Skeletal muscle satellite cell (primary cell): ENCODE results near the gene SLC25A22.

Source experiments
- H3K27me3 ChIP-seq: 2 replicates; pipeline ENCODE4 v1.7.0; 2013; ENCODE audit warnings: low read length; ENCODE audit not compliant: control insufficient read depth, insufficient read depth
- H3K36me3 ChIP-seq: 2 replicates; pipeline ENCODE4 v1.7.0; 2013; ENCODE audit warnings: mild to moderate bottlenecking, control low read depth, low read length; ENCODE audit not compliant: insufficient read depth
- H3K4me1 ChIP-seq: 2 replicates; pipeline ENCODE4 v1.7.0; 2013; ENCODE audit warnings: low read length; ENCODE audit not compliant: control insufficient read depth, insufficient read depth
- H3K4me2 ChIP-seq: 2 replicates; pipeline ENCODE4 v1.7.0; 2013; ENCODE audit warnings: mild to moderate bottlenecking, low read length
- H3K4me3 ChIP-seq: 2 replicates; pipeline ENCODE4 v1.7.0; 2013; ENCODE audit warnings: low read length
- H3K9ac ChIP-seq: 2 replicates; pipeline ENCODE4 v1.7.0; 2013; ENCODE audit warnings: mild to moderate bottlenecking, low read depth, low read length, moderate library complexity
- H3K9me3 ChIP-seq: replicated peaks from 2 replicates; pipeline ENCODE4 v1.7.0; 2013; ENCODE audit warnings: mild to moderate bottlenecking, control low read depth, low read length

SLC25A22 gene

GRCh38 chr11:826227-826621 is 28.1 kb upstream of the SLC25A22 start:
- peaks cover 59% of the 10 kb centered on the region for H3K4me1 ChIP-seq
- no peaks in the 10 kb centered on the region for H3K9me3 ChIP-seq
- no peak overlapping the region for H3K9ac ChIP-seq
- H3K4me2 ChIP-seq: no peak overlapping the region
- H3K27me3 ChIP-seq: peaks cover 2% of the 10 kb centered on the region
- no peak overlapping the region for H3K4me3 ChIP-seq
- peaks cover 33% of the 10 kb centered on the region for H3K36me3 ChIP-seq

DNA sequence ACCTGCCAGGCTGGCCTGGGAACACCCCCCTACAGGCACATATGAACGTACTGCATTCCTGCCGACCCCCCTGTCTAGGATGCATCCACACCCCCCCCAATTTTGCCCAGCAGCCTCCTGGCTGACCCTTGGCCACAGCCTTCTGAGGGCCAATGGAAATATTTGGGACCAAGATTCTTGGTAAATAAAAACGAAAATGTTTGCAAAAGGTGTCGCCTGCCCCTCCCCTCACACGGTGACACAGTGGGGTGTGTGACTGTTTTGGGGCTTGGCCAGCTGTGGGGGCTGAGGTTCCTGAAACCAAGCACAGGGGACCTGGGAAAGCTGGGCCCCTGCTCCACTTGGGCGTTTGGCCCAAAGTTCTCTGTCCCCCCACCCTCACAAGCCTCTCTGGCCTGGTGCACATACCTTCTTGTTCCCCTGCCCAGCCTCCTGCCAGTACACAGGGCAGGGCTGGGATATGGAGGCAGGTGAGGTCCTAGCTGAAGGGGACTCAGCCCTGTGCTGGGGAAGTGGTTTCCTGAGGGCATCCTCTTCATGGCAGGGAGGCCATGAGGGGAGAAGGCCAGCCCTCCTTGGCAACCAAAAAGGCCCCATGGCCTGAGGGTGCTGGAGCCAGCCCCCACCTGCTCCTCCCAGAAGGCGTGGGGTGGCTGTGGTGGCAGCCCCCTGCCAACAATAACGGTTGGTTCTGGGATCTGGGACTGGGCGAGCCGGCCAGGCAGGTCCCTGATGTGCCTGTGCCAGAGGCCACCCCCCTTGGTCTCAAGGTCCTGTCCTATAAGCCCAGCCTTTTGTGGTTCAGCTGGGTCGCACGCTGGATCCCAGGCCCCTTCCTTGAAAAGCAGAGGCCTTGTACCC is 27.5 kb upstream of the SLC25A22 start:
- no peak overlapping the region for H3K4me2 ChIP-seq
- peaks cover 59% of the 10 kb centered on the region for H3K4me1 ChIP-seq
- H3K36me3 ChIP-seq: peaks cover 33% of the 10 kb centered on the region
- peaks cover 2% of the 10 kb centered on the region for H3K27me3 ChIP-seq
- H3K9ac ChIP-seq: no peak overlapping the region
- no peak overlapping the region for H3K4me3 ChIP-seq
- H3K9me3 ChIP-seq: no peaks in the 10 kb centered on the region

- Histone ChIP-seq H3K4me2 (no peak overlapping the region), H3K36me3 (peaks cover 33% of the 10 kb centered on the region), H3K4me1 (peaks cover 56% of the 10 kb centered on the region), H3K4me3 (no peak overlapping the region), H3K9ac (no peak overlapping the region), H3K27me3 (peaks cover 2% of the 10 kb centered on the region), H3K9me3 (no peaks in the 10 kb centered on the region)
These were observed 26.9 kb upstream of the SLC25A22 start for GRCh38 chr11:824942-825341.

DNA sequence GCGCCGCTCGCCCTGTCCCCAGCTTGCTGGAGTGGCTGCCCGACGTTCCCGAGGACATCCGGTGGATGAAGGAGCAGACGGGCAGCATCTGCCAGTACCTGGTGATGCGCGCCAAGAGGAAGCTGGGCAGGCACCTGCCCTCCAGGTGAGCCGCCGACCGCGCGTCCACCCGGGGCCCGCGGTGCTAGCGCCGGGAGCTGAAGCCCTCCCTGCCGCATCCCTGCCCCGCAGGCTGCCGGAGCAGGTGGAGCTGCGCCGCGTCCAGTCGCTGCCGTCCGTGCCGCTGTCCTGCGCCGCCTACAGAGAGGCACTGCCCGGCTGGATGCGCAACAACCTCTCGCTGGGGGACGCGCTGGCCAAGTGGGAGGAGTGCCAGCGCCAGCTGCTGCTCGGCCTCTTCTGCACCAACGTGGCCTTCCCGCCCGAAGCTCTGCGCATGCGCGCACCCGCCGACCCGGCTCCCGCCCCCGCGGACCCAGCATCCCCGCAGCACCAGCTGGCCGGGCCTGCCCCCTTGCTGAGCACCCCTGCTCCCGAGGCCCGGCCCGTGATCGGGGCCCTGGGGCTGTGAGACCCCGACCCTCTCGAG is 26.3 kb upstream of the SLC25A22 start:
- H3K4me1 ChIP-seq: peaks cover 51% of the 10 kb centered on the region
- H3K27me3 ChIP-seq: peaks cover 2% of the 10 kb centered on the region
- H3K36me3 ChIP-seq: peaks cover 33% of the 10 kb centered on the region
- no peaks in the 10 kb centered on the region for H3K9me3 ChIP-seq
- no peak overlapping the region for H3K4me2 ChIP-seq
- no peak overlapping the region for H3K9ac ChIP-seq
- no peak overlapping the region for H3K4me3 ChIP-seq

DNA sequence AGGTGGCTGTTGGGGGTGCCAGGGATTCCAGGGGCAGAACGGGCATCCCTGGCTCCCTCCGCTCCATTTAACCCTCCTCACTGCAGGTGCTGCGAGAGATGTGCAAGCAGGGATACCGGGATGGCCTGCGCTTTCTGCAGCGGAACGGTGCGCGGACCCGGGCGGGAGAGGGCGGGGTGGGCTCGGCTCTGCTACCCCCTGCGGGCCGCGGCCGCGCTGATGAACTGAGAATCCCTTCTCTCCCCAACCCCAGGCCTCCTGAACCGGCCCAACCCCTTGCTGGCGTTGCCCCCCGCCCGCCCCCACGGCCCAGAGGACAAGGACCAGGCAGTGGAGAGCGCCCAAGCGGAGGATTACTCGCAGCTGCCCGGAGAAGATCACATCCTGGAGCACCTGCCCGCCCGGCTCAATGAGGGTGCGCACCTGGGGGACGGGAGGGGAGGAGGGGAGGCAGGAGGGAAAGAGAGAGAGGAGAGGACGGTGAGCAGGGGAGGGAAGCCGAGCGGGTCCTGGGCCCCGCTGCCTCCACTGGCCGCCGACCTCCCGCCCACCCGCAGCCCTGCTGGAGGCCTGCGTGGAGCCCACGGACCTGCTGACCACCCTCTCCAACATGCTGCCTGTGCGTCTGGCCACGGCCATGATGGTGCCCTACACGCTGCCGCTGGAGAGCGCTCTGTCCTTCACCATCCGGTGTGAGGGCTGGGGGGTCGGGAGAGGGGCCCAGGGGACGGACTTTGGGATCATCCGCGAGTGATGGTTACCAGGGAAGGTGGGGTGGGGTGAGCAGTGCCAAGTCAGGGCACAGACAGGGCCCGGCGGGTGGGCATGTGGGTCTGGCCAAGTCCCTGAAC is 25.6 kb upstream of the SLC25A22 start:
- peaks cover 49% of the 10 kb centered on the region for H3K4me1 ChIP-seq
- no peak overlapping the region for H3K9ac ChIP-seq

GRCh38 chr11:821512-822371 is 23.7 kb upstream of the SLC25A22 start:
- Histone ChIP-seq H3K4me2 (peak overlapping the region; percentile 99), H3K9ac (peak overlapping the region; percentile 96), H3K4me1 (peaks cover 42% of the 10 kb centered on the region), H3K36me3 (peaks cover 33% of the 10 kb centered on the region), H3K4me3 (peak overlapping the region; percentile 97), H3K27me3 (no peaks in the 10 kb centered on the region), H3K9me3 (no peaks in the 10 kb centered on the region)

More for the DNA sequence above, 25.6 kb upstream of the SLC25A22 start:
- Histone ChIP-seq H3K4me3 (no peak overlapping the region), H3K4me2 (no peak overlapping the region), H3K9me3 (no peaks in the 10 kb centered on the region), H3K27me3 (peaks cover 2% of the 10 kb centered on the region), H3K36me3 (peaks cover 33% of the 10 kb centered on the region)

DNA sequence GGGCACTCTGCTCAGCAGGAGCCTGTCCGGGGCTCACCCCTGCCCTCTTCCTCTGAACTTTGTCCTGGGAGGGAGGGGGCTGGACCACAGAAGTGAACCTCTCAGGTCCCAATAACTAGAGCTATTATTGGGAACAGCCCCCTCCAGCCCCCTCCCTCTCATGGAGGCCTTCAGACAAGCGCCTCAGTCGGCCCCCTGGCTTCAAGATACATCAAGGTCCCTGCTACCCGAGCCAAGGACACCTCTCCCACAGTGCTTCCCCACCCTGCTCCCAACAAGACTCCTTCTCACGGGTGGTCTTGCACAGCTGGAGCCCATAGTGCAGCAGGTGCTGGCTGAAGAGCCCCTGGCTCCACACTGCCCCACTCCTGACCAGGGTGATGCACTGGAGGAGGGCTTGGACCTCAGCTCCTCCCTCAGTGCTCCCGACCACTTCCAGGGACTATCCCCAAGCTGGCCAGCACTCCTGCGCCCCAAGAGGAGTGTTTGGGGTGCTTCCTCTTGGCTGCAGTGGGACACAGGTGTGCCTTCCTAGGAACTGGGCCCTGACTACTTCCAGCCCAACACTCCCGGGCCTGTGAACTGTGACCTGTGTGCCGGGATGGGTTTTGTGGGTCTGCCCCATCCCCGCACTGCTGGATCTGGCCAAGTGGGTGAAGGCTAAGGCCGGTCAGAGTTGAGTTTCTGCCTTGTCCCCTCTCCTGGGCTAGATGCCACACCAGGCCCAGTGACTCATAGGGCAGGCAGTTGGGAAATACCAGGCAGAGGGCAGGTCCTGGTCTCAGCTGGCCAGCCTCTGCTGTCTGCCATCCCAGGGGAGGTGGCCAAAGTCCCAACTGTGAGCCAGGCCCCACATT is 22.8 kb upstream of the SLC25A22 start:
- Histone ChIP-seq H3K36me3 (peaks cover 33% of the 10 kb centered on the region), H3K4me1 (peaks cover 41% of the 10 kb centered on the region)

DNA sequence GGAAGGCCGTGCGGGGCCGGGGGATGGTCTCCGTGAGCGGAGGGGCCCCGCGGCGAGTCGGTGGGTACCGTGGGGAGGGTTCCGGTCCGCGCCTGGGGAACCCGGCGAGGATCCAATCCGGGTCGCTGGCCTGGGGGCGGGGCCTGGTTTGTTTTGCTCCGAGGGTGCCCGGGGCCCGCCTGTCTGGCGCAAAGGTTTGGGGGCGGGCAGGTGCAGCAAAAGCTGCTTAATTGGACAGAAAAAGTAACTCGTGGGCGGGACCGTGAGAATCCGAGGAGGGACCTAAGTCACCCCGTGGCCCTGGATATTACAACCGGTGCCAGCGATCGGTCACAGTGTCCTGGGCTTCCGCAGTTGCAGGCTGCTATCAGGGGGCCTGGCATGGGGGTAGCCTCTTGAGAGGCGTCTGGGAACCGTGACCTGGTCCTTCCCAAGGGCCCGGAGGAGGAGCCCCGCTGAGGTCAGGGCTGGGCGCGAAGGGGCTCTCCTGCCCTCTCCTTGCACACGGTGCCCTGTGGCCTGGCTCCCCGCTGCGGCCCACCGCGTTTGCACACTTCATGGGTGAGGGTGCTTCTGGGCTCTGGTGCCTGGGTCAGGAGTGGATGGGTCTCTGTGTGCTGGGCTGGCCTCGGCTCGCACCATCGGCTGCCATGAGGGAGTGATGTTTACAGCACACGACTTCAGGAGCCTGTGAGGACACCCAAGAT is 22.0 kb upstream of the SLC25A22 start:
- peak overlapping the region; percentile 99 for H3K4me2 ChIP-seq
- H3K36me3 ChIP-seq: peaks cover 26% of the 10 kb centered on the region
- no peaks in the 10 kb centered on the region for H3K27me3 ChIP-seq
- H3K4me3 ChIP-seq: peak overlapping the region; percentile 97
- peaks cover 41% of the 10 kb centered on the region for H3K4me1 ChIP-seq
- no peaks in the 10 kb centered on the region for H3K9me3 ChIP-seq
- H3K9ac ChIP-seq: peak overlapping the region; percentile 96

More for the DNA sequence above, 22.8 kb upstream of the SLC25A22 start:
- Histone ChIP-seq H3K4me2 (peak overlapping the region; percentile 99), H3K27me3 (no peaks in the 10 kb centered on the region), H3K4me3 (peak overlapping the region; percentile 97), H3K9ac (peak overlapping the region; percentile 96), H3K9me3 (no peaks in the 10 kb centered on the region)

- peak overlapping the region; percentile 96 for H3K9ac ChIP-seq
- no peaks in the 10 kb centered on the region for H3K9me3 ChIP-seq
- peaks cover 35% of the 10 kb centered on the region for H3K4me1 ChIP-seq
- H3K36me3 ChIP-seq: peaks cover 19% of the 10 kb centered on the region
- H3K4me3 ChIP-seq: peak overlapping the region; percentile 97
- H3K4me2 ChIP-seq: peak overlapping the region; percentile 99
- H3K27me3 ChIP-seq: no peaks in the 10 kb centered on the region
These were observed 21.2 kb upstream of the SLC25A22 start for GRCh38 chr11:819129-819931.
